Endothelial cell of umbilical vein (primary cell): ENCODE data around the gene MYO16. TPM values are rescaled to one million over a fixed set of nuclear protein-coding genes. Genes with fewer than 3 reads are reported as not detected.

Experiments
- BruUV-seq: library from RNA; stranded (reverse); fragments of 400-500 nt; replicated peaks from 2 replicates; lab custom pipeline; 2021; lab: Mats Ljungman, UMichigan
- CTCF ChIA-PET: fragments of 300-600, 350-600 bp; sonication (Branson Sonifier 250); formaldehyde crosslinking; loops from one replicate; lab custom pipeline; 2021; ENCODE audit warnings: antibody characterized with exemption, inconsistent platforms; lab: Charles Lee
- POLR2A ChIA-PET: fragments of 300-600, 350-600 bp; sonication (Branson Sonifier 250); formaldehyde crosslinking; loops from one replicate; lab custom pipeline; 2021; ENCODE audit warnings: antibody characterized with exemption, inconsistent platforms; lab: Charles Lee
- DNase-seq: peaks from one replicate; pipeline ENCODE4 v3.0.0-alpha.2; 2011; ENCODE audit warnings: low read depth, low spot score
- FAIRE-seq: peaks from 2 replicates; lab custom pipeline; 2011; peaks lifted over from hg19 to GRCh38; lab: Jason Lieb, UNC
- H2AFZ ChIP-seq: 2 replicates; pipeline ENCODE4 v1.6.0; 2012; ENCODE audit warnings: low read depth, low read length, control low read depth, inconsistent platforms
- H3K27ac ChIP-seq: 2 replicates; pipeline ENCODE4 v1.5.1; 2011; ENCODE audit warnings: low read depth, mild to moderate bottlenecking, control low read depth, low read length, moderate library complexity; ENCODE audit not compliant: insufficient read depth
- H3K27me3 ChIP-seq, 2 experiments: 2 replicates each; pipeline versions ENCODE4 v1.6.0 to v1.6.1; 2011; ENCODE audit warnings: low read length in 2 of 2, mixed read lengths in 1 of 2; ENCODE audit not compliant: control insufficient read depth in 2 of 2, insufficient read depth in 2 of 2
- H3K36me3 ChIP-seq, 2 experiments: 2 replicates in 1 of 2; 3 replicates in 1 of 2; pipeline ENCODE4 v1.5.1; 2011; ENCODE audit warnings: low read length in 2 of 2, mild to moderate bottlenecking in 1 of 2, moderate library complexity in 1 of 2; ENCODE audit not compliant: control insufficient read depth in 2 of 2, insufficient read depth in 2 of 2; ENCODE audit errors: extremely low read depth in 1 of 2
- H3K4me1 ChIP-seq: 3 replicates; pipeline ENCODE4 v1.5.1; 2011; ENCODE audit warnings: mild to moderate bottlenecking, low read length; ENCODE audit not compliant: control insufficient read depth, insufficient read depth; ENCODE audit errors: extremely low read depth
- H3K4me2 ChIP-seq: 2 replicates; pipeline ENCODE4 v1.6.1; 2011; ENCODE audit warnings: low read length, control low read depth, mixed read lengths; ENCODE audit not compliant: insufficient read depth
- H3K4me3 ChIP-seq, 3 experiments: fragments of 200-600 bp in 1 of 3; sonication (generic), shearing (Covaris generic) in 1 of 3; replicated peaks in 1 of 3; 2 replicates each; pipeline ENCODE4 v1.5.1; 2011 to 2016; ENCODE audit warnings: control low read depth in 3 of 3, low read length in 3 of 3, mild to moderate bottlenecking in 2 of 3, inconsistent platforms in 1 of 3, low read depth in 1 of 3, moderate library complexity in 1 of 3; ENCODE audit not compliant: insufficient read depth in 1 of 3
- H3K79me2 ChIP-seq: 2 replicates; pipeline ENCODE4 v1.6.0; 2012; ENCODE audit warnings: low read length, inconsistent platforms; ENCODE audit not compliant: control insufficient read depth, insufficient read depth
- H3K9ac ChIP-seq: replicated peaks from 2 replicates; pipeline ENCODE3; 2011; ENCODE audit warnings: low read length, control low read depth; ENCODE audit not compliant: insufficient read depth; ENCODE audit errors: extremely low read depth
- H3K9me1 ChIP-seq: replicated peaks from 3 replicates; pipeline ENCODE4 v1.6.0; 2011; ENCODE audit warnings: mild to moderate bottlenecking, low read length; ENCODE audit not compliant: control insufficient read depth, insufficient read depth; ENCODE audit errors: extremely low read depth
- H3K9me3 ChIP-seq: replicated peaks from 2 replicates; pipeline ENCODE4 v1.5.1; 2012; ENCODE audit warnings: low read length, inconsistent platforms; ENCODE audit not compliant: control insufficient read depth, insufficient read depth
- H4K20me1 ChIP-seq: replicated peaks from 2 replicates; pipeline ENCODE3; 2011; ENCODE audit warnings: mild to moderate bottlenecking, low read length; ENCODE audit not compliant: control insufficient read depth, insufficient read depth; ENCODE audit errors: extremely low read depth
- EZH2 ChIP-seq: IDR thresholded peaks from 2 replicates; pipeline ENCODE4 v1.6.1; 2012; ENCODE audit warnings: borderline replicate concordance, low read depth, mild to moderate bottlenecking, moderate library complexity, low read length, inconsistent platforms; ENCODE audit not compliant: severe bottlenecking
- FOS ChIP-seq: IDR thresholded peaks from 2 replicates; pipeline ENCODE4 v1.6.1; 2011; ENCODE audit warnings: mild to moderate bottlenecking, low read length, moderate library complexity, borderline replicate concordance; ENCODE audit not compliant: insufficient read depth
- GATA2 ChIP-seq: IDR thresholded peaks from 2 replicates; pipeline ENCODE4 v1.7.0; 2011; ENCODE audit warnings: low read depth, mild to moderate bottlenecking, moderate library complexity, mixed read lengths, low read length; ENCODE audit not compliant: insufficient read length, insufficient read depth
- JUN ChIP-seq: IDR thresholded peaks from 2 replicates; pipeline ENCODE4 v1.6.1; 2011; ENCODE audit warnings: borderline replicate concordance, low read depth; ENCODE audit not compliant: insufficient read length, insufficient read depth
- MAX ChIP-seq: IDR thresholded peaks from 2 replicates; pipeline ENCODE4 v1.6.1; 2011; ENCODE audit not compliant: insufficient read depth, insufficient read length
- MYC ChIP-seq: IDR thresholded peaks from one replicate; pipeline ENCODE4 v1.6.1; 2011; ENCODE audit warnings: mild to moderate bottlenecking, low read depth, low read length
- POLR2A ChIP-seq: IDR thresholded peaks from 2 replicates; pipeline ENCODE4 v1.6.1; 2012; ENCODE audit warnings: low read depth, mild to moderate bottlenecking, control low read depth, low read length
- POLR2AphosphoS5 ChIP-seq: IDR thresholded peaks from 2 replicates; pipeline ENCODE4 v1.6.1; 2012; ENCODE audit warnings: low read depth, mild to moderate bottlenecking, control low read depth, low read length, moderate library complexity; ENCODE audit not compliant: insufficient read depth
- dilution Hi-C: fragments of 300-500 bp; cut with MboI; formaldehyde crosslinking; loops from one replicate; pipeline ENCODE4 v1.15.0; 2019; ENCODE audit warnings: low sequenced_read_pairs; ENCODE audit not compliant: extremely low pct_ligation_motif_present
- intact Hi-C: fragments of 100-400 bp; cut with micrococcal nuclease; formaldehyde crosslinking; loops from one replicate; pipeline ENCODE4 v1.10.0; 2022
- polyA plus RNA-seq, 4 experiments: library from polyadenylated mRNA; depleted of rRNA in 3 of 4; stranded (reverse) in 3 of 4; unstranded in 1 of 4; fragments of >200 nt; gene quantifications; 2 replicates each; pipeline versions ENCODE4 v1.2.1 to v1.2.3, GENCODE V29; 2011 to 2012; ENCODE audit warnings: missing spikeins in 1 of 4
- total RNA-seq: library from RNA; stranded (reverse); gene quantifications from 2 replicates; pipeline ENCODE4 v1.2.3, GENCODE V29; 2021
- TF ChIP-seq, protein P1 (sequence below), 2 donors: IDR thresholded peaks; 1 replicate in 1 of 2; 2 replicates in 1 of 2; pipeline ENCODE4 v1.5.1; 2011; ENCODE audit warnings: low read length in 2 of 2, mild to moderate bottlenecking in 2 of 2, moderate library complexity in 2 of 2, control low read depth in 1 of 2, inconsistent platforms in 1 of 2, low read depth in 1 of 2; ENCODE audit not compliant: insufficient read depth in 1 of 2; ENCODE audit errors: extremely low read depth in 1 of 2

The MYO16 gene
- total and polyA plus RNA-seq, 2 donors (not counting 3 experiments of a cell fraction or from before 2014, with no cell fraction given), result 0.03 to 0.04 TPM

DNA sequence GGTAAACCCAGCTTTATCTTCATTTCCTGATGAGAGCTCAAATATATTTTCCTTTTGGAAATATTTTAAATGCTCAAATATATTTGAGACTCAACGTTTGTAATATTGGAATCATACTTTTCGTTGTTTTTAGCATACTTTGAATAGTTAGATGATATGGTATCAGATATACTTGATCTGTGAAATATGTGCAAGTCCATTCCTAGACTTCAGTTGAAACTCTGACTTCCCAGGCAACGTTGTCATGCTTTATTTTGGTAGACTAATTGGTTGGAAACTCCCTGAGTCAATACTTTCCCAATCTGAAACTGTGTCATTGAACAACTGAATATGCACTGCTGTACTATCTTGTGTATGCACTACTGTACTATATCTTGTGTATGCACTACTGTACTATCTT is 378.5 kb downstream of the MYO16 start:
- H3K4me1 ChIP-seq, result no peaks in the 10 kb centered on the region
- dilution Hi-C loops, result no loop called here
- no peaks in the 10 kb centered on the region for H3K9me3 ChIP-seq
- POLR2A ChIA-PET, result no interaction called here
- intact Hi-C loops, result no loop called here
- no peaks in the 10 kb centered on the region for H3K9me1 ChIP-seq
- no peaks in the 10 kb centered on the region for H4K20me1 ChIP-seq
- TF ChIP-seq MYC (no peak), MAX (no peak), POLR2A (no peak), POLR2AphosphoS5 (no peak), EZH2 (no peak), GATA2 (no peak), JUN (no peak), FOS (no peak)
- TF ChIP-seq, protein P1, sequence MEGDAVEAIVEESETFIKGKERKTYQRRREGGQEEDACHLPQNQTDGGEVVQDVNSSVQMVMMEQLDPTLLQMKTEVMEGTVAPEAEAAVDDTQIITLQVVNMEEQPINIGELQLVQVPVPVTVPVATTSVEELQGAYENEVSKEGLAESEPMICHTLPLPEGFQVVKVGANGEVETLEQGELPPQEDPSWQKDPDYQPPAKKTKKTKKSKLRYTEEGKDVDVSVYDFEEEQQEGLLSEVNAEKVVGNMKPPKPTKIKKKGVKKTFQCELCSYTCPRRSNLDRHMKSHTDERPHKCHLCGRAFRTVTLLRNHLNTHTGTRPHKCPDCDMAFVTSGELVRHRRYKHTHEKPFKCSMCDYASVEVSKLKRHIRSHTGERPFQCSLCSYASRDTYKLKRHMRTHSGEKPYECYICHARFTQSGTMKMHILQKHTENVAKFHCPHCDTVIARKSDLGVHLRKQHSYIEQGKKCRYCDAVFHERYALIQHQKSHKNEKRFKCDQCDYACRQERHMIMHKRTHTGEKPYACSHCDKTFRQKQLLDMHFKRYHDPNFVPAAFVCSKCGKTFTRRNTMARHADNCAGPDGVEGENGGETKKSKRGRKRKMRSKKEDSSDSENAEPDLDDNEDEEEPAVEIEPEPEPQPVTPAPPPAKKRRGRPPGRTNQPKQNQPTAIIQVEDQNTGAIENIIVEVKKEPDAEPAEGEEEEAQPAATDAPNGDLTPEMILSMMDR (IDR thresholded peaks at IDR 0.05; ENCODE audit: extremely low read depth in 1 of 2, insufficient read depth in 1 of 2, low read depth in 1 of 2, low read length in 2 of 2), result no peak
- no peaks in the 10 kb centered on the region for H3K36me3 ChIP-seq
- FAIRE-seq, result no peak
- H3K9ac ChIP-seq, result no peak overlapping the region
- H3K27me3 ChIP-seq, result no peaks in the 10 kb centered on the region
- H3K27ac ChIP-seq, result no peak overlapping the region
- no peaks in the 10 kb centered on the region for H3K79me2 ChIP-seq
- CTCF ChIA-PET, result interaction anchor here (1.2 kb wide), 1 partner anchor 9 kb away, joined by 3 read pairs; no protein-coding TSS in a partner anchor
- H3K4me3 ChIP-seq, result no peak overlapping the region
- DNase-seq, result no peak
- BruUV-seq, result no TSS peak
- no peak overlapping the region for H3K4me2 ChIP-seq
- no peak overlapping the region for H2AFZ ChIP-seq
